GM21390 (cell line): ENCODE measurements around the gene ZFX.
"Not testable (repeated sequence)": the region's sequence is repeated elsewhere in the genome, so short reads cannot be mapped to it uniquely, and the experiment has no call there.

Experiments used
- ATAC-seq: cut with Tn5 transposase; IDR thresholded peaks from one replicate; pipeline ENCODE4 v1.9.1; 2021; ENCODE audit not compliant: unreplicated experiment

Gene ZFX

DNA sequence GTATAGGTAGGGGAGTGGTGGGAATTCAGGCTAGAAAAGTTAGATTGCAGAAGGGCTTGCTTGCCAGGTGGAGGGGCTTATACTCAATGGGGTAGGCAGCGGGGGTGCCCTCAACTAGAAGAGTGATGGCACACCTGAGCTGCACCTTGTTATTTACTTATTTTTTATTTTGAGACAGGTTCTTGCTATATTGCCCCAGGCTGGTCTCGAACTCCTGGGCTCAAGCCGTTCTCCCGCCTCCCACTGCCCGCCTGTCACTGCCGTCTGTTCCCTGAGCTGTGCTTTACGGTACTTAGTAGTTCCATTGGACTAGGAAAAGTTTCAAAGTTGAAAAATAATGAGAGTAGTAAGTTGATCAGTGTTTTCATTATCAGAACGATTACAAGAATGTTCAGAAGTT is 2.0 kb downstream of the ZFX start:
- ATAC-seq = no peak

DNA sequence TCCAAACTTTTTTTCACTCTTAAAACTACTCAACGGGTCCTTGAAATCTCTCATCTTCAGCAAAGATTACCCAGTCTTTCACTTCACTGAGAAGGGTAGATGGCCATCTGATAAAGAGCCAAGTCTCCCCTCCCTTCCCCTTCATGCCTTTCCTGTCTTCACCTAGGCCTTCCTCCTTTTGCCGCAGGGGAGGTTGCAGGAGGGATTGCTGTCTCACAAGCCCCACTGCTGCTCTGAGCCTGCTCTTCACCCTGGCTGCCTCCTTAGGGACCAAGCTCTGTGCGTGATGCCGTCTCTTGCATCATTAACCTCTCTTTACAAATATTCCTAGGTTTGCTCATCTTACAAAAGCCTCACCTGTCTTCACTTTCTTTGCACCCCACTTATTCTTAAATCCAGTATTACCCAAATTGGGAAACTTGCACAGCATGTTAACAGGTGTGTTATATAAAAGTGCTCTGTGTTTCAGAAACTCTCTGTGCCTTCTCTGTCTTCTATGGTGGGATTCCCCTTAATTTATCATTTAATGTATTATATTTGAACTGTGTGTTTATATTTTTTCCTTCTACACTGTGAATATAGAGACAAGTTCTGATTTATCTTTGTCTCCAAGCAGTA is 3.8 kb downstream of the ZFX start:
- ATAC-seq = no peak

DNA sequence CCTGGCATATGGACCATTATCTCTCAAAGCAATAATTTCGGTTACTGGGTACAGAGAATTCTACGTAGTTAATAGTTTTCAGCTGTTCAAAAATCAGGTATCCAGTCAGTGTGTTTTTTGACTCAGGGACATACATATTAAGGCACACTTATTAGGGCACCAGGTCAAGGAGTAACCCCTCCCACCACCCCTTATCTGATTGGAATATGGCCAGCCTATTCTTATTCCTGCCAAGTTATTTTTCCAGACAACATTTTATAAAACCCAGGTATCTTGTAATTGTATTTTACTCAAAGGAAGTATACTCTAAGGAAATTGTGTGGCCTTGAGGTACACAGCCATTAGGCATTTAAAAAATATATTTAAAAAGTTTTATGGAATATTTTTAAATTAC is 4.3 kb downstream of the ZFX start:
- no peak for ATAC-seq

DNA sequence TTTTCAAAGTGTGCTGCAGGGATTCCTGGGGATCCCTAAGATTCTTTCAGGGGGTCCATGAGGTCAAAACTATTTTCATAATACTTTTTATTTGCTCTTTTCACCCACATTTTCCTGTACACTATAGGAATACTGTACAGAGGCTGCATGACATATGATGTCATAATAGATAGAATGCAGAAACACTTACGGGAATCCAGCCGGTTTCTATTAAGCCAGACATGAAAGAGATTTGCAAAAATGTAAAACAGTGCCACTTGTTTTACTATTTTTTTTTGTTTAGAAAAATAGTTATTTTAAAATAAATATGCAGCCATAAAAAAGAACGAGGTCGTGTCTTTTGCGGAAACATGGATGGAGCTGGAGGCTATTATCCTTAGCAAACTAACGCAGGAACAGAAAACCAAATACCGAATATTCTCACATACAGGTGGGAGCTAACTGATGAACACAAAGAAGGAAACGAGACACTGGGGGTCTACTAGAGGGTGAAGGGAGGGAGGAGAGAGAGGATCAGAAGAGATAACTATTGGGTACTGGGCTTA is 5.0 kb downstream of the ZFX start:
- ATAC-seq = no peak

DNA sequence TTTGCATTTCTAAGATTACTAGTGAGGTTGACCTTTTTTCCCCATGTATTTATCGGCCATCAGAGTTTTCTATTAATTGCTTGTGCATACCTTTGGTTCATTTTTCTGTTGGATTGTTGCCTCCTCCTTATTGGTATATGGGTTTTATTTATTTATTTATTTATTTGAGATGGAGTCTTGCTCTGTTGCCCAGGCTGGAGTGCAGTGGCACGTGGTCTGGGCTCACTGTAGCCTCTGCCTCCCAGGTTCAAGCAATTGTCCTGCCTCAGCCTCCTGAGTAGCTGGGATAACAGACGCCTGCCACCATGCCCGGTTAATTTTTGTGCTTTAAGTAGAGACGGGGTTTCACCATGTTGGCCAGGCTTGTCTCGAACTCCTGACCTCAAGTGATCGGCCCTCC is 6.2 kb downstream of the ZFX start:
- not testable (repeated sequence) for ATAC-seq

DNA sequence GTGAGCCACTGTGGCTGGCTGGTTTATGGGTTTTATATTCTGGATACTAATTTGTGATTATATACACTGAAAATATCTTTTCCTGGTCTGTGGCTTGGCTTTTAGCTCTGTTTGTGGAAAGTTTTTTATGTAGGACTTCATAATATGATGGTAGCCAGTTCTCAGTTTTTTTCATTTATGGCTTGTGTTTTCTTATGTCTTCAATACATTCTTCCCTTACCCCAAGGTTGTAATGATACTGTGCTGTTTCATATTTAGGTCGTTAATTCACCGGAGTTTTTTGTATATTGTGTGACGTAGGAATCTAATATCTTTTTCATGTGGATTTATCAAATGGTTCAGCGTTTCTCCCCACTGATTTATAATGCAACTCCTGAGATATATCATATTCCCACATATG is 6.6 kb downstream of the ZFX start:
- no peak for ATAC-seq

DNA sequence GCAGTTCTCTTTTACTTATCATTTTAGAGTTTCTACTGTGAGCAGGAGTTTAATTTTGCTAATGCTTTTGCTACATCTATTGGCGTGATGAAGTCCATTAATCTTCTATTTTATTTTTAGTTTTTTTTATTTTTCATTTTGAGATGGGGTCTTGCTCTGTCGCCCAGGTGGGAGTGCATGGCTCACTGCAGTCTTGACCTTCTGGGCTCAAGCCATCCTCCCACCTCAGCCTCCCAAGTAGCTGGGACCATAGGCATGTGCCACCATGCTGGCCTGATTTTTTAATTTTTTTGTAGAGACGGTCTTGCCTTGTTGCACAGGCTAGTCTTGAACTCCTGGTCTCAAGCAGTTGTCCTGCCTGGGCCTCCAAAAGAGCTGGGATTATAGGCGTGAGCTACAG is 9.4 kb downstream of the ZFX start:
- no peak for ATAC-seq

DNA sequence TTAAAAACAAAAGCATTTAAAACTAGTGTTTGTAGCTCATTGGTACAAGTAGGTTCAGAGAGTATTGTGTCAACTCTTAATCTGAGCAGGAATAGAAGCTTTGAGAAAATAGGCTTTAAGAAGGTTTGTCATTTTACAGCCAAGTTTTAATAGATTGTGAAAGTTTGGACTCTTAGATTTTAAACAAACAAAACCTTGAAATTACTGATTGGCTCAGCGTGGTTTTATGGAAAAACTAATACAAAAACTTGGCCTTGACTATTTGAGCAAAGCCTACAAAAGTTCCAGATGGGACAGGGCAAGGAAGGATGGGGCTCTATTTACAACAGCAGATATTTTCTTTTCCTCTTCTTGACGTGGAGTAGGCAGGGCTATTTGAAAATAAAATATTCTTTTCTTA is 16.5 kb downstream of the ZFX start:
- ATAC-seq = no peak

DNA sequence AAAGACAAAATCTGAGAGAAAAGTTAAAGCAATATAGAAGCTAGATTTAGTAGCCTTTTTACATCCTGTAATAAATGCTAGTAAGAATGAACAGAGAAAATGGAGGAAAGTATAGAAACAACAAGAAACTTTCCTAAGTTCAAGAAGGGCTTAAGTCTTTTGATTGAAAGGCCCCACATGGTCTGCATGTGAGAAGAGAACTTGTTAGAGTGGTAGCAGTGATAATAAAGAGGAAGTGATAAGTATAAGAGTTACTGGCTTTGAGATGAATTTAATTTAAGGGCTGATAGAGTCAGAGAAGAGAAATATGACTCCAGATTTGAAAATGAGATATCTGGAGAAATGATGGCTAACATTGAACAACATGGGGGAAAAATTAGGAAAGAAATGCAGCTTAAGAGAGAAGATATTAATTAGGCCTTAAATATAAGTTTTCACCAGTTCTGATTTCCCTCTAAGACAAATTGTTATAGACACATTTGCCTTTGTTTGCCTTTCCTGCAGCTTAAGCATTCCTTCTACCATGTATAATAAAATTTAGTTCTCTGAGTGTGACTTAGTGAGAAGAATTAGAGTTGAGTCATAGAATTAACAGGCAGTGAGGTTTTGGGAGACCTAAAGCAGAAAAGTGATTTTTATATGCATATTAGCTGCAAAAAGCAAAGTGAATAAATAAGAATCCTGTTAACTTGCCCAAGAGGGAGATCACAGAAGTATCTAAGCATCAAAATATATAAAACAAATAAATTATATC is 18.4 kb downstream of the ZFX start:
- ATAC-seq = no peak

DNA sequence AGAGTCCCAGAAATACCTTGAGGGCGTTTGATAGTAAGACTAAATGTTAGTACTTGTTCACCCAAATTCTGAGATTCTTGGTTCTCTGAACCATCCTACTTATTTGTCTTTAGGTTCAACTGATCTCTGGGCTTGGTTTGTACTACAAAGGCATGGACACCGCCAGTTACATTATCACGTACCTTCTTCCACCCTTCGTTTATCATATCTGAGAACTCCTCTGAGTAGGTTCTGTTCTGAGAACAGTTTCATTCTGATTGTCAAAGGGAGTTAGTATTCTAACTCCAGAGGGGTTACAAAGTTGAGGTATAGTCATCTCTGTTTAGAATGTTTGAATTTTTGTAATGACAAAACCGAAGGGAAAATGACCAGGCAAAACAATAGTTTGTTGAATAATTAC is 19.3 kb downstream of the ZFX start:
- ATAC-seq = peak; percentile 78

DNA sequence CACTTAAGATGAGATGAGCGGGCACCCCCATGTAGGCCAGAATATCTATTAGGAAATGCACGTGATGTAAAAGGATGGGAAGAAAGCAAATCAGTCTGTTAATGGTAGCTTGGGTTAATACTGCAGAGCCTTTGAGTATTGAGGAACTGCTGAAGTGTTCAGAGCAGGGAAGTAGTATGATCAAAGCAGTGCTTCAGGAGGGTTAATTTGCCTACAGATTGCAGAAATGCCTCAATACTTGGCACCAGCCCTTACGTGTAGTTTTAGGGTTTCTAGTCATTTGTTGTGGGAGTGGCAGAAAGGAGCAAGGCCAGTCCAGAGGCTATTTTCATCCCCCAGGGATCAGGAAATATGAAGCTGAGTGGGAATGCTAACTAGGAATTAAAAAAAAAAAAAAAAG is 19.7 kb downstream of the ZFX start:
- peak; percentile 79 for ATAC-seq

DNA sequence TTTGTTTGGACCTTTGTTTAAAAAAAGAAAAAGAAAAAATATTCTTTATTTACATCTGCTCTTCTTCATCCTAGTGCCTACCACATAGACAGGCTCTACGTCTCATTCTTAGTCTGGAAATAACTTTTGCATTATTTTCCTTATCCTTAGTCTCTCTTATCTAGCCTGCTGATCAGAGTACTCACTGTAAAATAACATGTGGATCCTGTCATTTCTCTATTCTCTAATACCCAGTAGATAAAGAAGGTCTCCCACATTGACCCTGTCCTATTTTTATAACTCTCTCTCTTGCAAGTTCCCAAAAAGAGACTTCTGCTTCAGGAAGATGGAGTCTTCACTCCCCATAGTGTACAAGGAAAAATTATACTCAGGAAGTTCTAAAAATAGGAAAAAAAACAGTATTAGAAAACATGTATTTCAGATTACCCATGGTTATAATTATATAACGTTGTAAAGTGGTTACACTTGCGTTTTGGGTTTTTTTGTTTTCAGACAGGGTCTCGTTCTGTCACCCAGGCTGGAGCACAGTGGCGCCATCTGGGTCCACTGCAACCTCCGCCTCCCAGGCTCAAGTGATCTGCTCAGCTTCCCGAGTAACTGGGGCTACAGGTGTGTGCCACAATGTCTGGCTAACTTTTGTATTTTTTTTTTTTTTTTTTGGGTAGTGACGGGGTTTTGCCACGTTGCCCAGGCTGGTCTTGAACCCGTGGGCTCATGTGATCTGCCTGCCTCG is 23.8 kb downstream of the ZFX start:
- ATAC-seq = no peak

DNA sequence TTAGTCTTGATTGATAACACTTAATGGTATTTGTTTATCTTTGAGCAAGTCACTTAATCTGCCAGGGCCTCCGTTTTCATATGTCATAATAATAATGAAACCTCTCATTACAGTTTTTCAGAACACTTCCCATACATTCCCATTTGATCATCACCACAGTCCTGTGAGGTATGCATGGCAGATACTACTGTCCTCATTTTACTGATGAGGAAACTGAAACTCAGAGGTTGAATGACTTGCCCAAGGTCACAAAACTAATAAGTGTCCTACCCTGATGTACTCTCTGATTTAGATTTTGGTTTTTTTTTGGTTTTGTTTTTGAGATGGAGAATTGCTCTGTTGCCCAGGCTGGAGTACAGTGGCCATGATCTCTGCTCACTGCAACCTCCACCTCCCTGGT is 25.7 kb downstream of the ZFX start:
- ATAC-seq = no peak

DNA sequence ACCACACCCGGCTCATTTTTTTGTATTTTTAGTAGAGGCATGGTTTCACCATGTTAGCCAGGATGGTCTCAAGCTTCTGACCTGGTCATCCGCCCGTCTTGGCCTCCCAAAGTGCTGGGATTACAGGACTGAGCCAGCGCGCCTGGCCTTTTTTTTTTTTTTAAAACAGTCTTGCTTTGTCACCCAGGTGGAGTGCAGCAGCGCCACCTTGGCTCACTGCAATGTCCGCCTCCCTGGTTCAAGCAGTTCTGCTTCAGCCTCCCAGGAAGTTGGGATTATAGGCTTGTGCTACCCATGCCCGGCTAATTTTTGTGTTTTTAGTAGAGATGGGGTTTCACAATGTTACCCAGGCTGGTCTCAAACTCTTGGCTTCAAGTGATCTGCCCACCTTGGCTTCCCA is 28.9 kb downstream of the ZFX start:
- no peak for ATAC-seq

DNA sequence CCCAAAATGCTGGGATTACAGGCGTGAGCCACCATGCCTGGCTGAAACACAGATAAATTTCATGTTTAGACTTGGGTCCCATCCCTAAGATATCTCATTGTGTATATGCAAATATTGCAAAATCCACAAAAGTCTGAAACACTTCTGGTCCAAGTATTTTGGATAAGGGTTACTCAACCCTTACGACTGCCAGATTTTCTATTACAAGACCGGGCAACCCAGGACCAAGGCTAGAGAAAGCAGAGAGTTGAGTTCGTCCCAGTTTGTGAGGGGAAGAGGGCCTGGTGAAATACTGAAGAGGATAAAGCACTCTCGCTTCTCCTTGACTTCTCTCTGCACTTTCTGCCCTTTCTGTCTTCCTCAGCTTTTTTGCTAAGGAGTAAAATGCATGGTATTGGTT is 34.5 kb downstream of the ZFX start:
- ATAC-seq = no peak

DNA sequence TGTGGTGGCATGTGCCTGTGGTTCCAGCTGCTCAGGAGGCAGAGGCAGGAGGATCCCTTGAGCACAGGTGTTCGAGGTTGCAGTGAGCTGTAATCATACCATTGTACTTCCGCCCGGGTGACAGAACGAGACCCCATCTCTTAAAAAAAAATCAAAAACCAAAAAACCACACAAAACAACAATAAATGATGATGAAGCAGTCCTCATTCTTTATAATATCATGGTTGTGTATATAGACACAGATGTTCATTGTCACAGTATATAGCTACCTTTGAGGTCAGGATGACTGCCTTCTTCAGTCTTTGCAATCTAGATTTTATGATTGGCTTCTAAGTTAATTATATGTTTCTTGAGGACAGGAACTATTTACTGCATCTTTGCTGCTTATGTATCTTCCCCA is 37.0 kb downstream of the ZFX start:
- no peak for ATAC-seq

DNA sequence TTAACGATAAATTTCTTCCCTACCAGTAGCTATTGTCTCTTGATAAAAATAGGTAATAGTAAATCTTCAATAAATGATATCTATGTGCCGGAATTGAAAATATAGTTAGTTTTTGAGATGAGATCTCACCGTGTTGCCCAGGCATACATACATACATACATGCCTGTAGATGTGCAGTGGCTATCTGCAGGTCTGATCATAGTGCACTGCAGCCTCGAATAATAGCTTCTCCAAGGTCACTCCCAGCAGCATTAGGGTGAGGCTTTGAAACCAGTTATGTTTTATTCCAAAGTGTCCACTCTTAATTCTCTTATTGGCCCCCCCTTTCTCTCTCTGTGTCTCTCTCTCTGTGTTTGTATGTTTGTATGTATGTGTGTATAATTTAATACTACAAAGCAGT is 37.5 kb downstream of the ZFX start:
- no peak for ATAC-seq

DNA sequence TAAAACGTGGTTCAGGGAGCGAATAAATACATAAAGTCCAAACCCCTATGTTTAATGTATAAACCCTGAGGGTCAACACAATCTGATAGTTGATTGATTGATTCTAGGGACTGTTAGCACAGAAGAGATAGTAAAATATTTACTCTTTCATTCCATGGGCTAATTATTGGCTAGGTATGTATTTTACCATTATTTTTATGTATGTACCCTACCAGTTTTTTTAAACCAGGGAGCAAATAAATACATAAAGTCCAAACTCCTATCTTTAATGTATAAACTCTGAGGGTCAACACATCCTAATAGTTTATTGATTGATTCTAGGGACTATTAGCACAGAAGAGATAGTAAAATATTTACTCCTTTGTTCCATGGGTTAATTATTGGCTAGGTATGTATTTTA is 40.0 kb downstream of the ZFX start:
- no peak for ATAC-seq

DNA sequence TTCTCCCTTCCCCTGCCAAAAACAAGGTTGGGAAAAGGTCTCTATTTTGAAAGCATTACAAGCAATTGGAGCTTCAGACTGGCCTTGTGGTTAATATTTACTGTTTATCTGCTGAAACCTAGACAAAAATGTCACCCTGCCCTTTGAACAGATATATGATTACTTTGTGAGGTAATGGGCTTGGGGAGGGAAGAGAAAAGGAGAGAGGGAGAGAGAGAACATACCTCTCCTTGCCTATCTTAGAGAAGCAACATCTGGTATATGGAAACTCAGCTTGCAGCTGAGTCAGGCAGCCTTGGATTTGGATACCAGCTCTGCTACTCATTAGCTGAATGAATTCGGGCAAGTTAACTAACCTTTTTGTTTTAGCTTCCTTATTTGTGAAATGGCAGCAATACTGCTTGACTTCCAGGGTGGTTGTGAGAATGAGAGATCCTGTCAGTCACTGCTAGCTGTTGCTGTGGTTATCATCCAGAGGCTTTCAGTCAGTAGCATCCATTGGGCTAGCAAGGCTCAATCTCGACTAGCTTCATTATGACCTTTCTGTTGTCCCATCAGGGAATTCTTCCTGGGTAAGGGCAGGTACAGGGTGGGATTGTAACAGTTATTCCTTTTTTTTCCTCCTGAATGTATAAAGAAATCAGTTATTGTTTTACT is 41.1 kb downstream of the ZFX start:
- no peak for ATAC-seq

DNA sequence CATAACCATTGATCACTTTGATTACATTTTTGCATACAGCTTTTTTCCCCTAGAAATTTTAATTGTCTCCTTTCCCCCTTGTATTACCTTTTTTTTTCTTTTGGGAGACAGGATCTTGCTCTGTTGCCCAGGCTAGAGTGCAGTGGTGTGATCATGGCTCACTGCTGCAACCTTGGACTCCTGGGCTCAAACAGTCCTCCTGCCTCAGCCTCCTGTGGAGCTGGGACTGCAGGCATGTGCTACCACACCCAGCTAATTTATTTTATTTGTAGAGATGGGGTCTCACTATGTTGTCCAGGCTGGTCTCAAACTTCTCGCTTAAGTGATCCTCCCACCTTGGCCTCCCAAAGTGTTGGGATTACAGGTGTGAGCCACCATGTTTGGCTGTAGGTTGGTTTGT is 47.0 kb downstream of the ZFX start:
- no peak for ATAC-seq

DNA sequence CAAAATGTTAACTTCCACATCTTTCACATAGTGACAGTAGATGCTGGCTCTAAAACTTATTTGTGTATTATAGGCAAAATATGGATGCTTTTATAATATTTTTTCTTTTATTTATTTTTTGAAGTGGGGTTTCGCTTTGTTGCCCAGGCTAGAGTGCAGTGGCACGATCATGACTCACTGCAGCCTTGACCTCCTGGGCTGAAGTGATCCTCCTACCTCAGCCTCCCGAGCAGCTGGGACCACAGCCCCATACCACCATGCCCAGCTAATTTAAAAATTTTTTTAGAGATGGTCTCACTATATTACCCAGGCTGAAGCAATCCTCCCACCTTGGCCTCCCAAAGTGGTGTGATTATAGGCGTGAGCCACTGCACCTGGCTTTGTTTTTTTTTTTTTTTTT is 48.6 kb downstream of the ZFX start:
- no peak for ATAC-seq

DNA sequence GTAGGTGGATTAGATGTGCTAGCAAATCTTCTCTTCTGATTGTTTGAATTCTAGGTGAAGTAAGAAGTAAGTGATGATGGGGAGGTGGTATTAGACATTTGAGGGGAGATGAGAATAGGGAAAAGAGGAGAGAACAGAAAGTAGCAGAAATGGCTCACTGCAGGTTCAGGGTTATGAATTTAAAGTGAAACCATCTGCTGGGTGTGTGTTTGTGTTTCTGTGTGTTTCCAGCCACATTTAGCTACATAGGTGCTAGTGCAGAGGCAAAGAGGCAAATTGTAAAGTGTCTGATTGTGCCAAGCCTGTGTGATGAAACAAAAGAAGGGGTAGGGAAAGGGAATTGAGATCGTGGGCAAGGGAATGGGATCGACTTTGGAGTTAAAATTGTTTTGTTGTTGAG is 50.6 kb downstream of the ZFX start:
- no peak for ATAC-seq
